ENCODE data around the gene NR5A1. TPM values are rescaled to one million over a fixed set of nuclear protein-coding genes. Genes with fewer than 3 reads are reported as not detected.

NR5A1 gene
- polyA plus RNA-seq, 3 donors, result not detected

DNA sequence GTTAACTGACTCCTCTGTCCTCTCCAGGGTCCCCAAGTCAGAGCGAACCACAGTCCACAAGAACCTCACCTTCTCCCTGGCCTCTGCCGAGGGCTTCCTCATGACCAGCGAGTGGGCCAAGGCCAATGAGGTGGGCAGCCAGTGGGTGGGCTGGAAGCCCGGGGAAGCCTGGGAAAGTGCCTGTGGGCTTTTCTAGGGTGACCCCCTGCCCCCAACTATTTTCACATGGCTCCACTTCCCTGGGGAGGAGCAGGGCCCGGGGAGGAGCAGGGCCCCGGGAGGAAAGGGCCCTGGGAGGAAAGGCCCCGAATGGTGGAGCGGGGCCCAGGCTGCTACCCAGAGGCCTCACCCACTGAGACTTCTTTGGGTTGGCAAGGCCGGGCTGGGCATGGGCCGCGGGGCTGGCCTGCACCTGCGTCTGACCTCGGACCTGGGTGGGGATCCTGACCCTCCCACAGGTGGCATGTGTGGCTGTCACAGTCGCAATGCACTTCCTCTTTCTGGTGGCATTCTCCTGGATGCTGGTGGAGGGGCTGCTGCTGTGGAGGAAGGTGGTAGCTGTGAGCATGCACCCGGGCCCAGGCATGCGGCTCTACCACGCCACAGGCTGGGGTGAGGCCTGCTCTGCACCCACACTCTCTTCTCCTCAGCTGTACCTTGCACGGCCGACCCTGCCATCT, 39.0 kb downstream of the NR5A1 start:
- Histone ChIP-seq H3K4me3 (replicated peaks in 1 of 3; ENCODE audit: low read depth in 2 of 3, low read length in 3 of 3) (no peak overlapping the region), H3K9me3 (replicated peaks in 1 of 2; ENCODE audit: control insufficient read depth in 1 of 2, insufficient read depth in 1 of 2, low read length in 2 of 2) (no peaks in the 10 kb centered on the region), H3K27ac (ENCODE audit: low read depth in 1 of 2, low read length in 2 of 2) (no peak overlapping the region), H3K4me2 (replicated peaks; ENCODE audit: extremely low read depth, low read length, poor library complexity, severe bottlenecking) (no peak overlapping the region), H3K36me3 (replicated peaks in 1 of 2; ENCODE audit: control insufficient read depth in 1 of 2, insufficient read depth in 2 of 2, low read length in 2 of 2) (no peaks in the 10 kb centered on the region), H4K20me1 (ENCODE audit: insufficient read depth, low read length) (no peaks in the 10 kb centered on the region), H3K79me2 (ENCODE audit: insufficient read depth, low read length) (no peaks in the 10 kb centered on the region), H2AFZ (ENCODE audit: insufficient read depth, low read depth, low read length, poor library complexity, severe bottlenecking) (no peak overlapping the region), H3K27me3 (ENCODE audit: control insufficient read depth in 2 of 2, insufficient read depth in 2 of 2, low read length in 2 of 2) (peaks cover 0 to 5% of the 10 kb centered on the region in 2 donors), H3K4me1 (ENCODE audit: control insufficient read depth in 1 of 2, insufficient read depth in 2 of 2, low read length in 2 of 2) (no peaks in the 10 kb centered on the region), H3K9ac (ENCODE audit: insufficient read depth, low read length, poor library complexity, severe bottlenecking) (no peak overlapping the region)
- H3K4me3 Mint-ChIP-seq, result no peak overlapping the region
- peaks cover 0 to 5% (median 2%) of the 10 kb centered on the region in 7 donors for H3K9me3 Mint-ChIP-seq
- peaks cover 6 to 13% (median 8%) of the 10 kb centered on the region in 3 donors for H3K27me3 Mint-ChIP-seq (ENCODE audit: low read depth in 3 of 3)
- intact Hi-C loops (cut with micrococcal nuclease), result no loop called here
- WGBS (ENCODE audit: insufficient coverage), result 78% methylated on average over 10 of the region's 19 CpGs
- TF ChIP-seq, protein P1, sequence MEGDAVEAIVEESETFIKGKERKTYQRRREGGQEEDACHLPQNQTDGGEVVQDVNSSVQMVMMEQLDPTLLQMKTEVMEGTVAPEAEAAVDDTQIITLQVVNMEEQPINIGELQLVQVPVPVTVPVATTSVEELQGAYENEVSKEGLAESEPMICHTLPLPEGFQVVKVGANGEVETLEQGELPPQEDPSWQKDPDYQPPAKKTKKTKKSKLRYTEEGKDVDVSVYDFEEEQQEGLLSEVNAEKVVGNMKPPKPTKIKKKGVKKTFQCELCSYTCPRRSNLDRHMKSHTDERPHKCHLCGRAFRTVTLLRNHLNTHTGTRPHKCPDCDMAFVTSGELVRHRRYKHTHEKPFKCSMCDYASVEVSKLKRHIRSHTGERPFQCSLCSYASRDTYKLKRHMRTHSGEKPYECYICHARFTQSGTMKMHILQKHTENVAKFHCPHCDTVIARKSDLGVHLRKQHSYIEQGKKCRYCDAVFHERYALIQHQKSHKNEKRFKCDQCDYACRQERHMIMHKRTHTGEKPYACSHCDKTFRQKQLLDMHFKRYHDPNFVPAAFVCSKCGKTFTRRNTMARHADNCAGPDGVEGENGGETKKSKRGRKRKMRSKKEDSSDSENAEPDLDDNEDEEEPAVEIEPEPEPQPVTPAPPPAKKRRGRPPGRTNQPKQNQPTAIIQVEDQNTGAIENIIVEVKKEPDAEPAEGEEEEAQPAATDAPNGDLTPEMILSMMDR (IDR thresholded peaks at IDR 0.05), result no peak
- H3K4me1 Mint-ChIP-seq, result peaks cover 4% of the 10 kb centered on the region
- no peak for DNase-seq
- peak overlapping the region in 1 of 7 donors; percentile 1 for H3K27ac Mint-ChIP-seq
- H3K36me3 Mint-ChIP-seq, result no peaks in the 10 kb centered on the region

DNA sequence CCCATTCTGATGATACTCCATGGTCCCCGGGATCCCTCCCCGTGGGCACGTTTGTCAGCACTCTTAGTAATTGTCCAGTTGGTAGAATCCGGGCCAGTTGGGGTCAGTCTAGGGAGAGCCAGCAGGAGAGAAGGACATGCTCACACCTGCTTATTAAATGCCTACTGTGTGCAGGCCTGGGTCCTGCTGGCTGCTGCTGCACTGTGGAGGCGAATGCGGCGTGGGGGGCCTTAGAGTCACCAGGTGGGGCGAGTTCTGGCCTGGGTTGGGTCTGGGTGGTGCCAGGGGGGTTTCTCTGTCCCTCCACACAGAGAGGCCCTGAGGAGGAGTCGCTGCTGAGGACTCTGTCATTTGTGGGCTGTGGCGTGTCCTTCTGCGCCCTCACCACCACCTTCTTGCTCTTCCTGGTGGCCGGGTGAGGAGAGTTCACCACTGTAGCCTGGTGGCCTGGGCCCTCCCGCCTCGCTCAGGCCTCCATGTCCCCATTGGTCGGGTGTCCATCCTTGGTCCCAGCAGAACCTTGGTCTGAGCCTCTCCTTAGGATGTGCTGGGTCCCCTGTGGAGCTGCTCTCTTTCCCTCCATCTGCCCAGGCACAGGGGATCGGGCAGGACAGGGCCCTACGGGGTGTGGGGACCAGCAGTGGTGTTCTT, 39.7 kb downstream of the NR5A1 start:
- Histone ChIP-seq H3K36me3 (replicated peaks in 1 of 2; ENCODE audit: control insufficient read depth in 1 of 2, insufficient read depth in 2 of 2, low read length in 2 of 2) (no peaks in the 10 kb centered on the region), H3K4me2 (replicated peaks; ENCODE audit: extremely low read depth, low read length, poor library complexity, severe bottlenecking) (no peak overlapping the region), H2AFZ (ENCODE audit: insufficient read depth, low read depth, low read length, poor library complexity, severe bottlenecking) (no peak overlapping the region), H3K27me3 (ENCODE audit: control insufficient read depth in 2 of 2, insufficient read depth in 2 of 2, low read length in 2 of 2) (peaks cover 0 to 9% of the 10 kb centered on the region in 2 donors), H3K4me3 (replicated peaks in 1 of 3; ENCODE audit: low read depth in 2 of 3, low read length in 3 of 3) (no peak overlapping the region), H3K4me1 (ENCODE audit: control insufficient read depth in 1 of 2, insufficient read depth in 2 of 2, low read length in 2 of 2) (no peaks in the 10 kb centered on the region), H3K79me2 (ENCODE audit: insufficient read depth, low read length) (no peaks in the 10 kb centered on the region), H3K9me3 (replicated peaks in 1 of 2; ENCODE audit: control insufficient read depth in 1 of 2, insufficient read depth in 1 of 2, low read length in 2 of 2) (no peaks in the 10 kb centered on the region), H4K20me1 (ENCODE audit: insufficient read depth, low read length) (no peaks in the 10 kb centered on the region), H3K27ac (ENCODE audit: low read depth in 1 of 2, low read length in 2 of 2) (no peak overlapping the region), H3K9ac (ENCODE audit: insufficient read depth, low read length, poor library complexity, severe bottlenecking) (no peak overlapping the region)
- Mint-ChIP-seq H3K4me3 (no peak overlapping the region), H3K9me3 (peaks cover 2 to 9% (median 5%) of the 10 kb centered on the region in 7 donors), H3K27ac (no peak overlapping the region), H3K27me3 (ENCODE audit: low read depth in 3 of 3) (peaks cover 6 to 17% (median 7%) of the 10 kb centered on the region in 3 donors), H3K4me1 (peaks cover 4% of the 10 kb centered on the region), H3K36me3 (no peaks in the 10 kb centered on the region)
- intact Hi-C loops (cut with micrococcal nuclease), result no loop called here
- TF ChIP-seq, protein P1 (IDR thresholded peaks at IDR 0.05), result no peak
- WGBS (ENCODE audit: insufficient coverage), result 94% methylated on average over 14 of the region's 17 CpGs
- DNase-seq, result no peak
